Psoas muscle (tissue), 8 donors: Measurements from ENCODE around the gene FPGS. TPM values are rescaled to one million over a fixed set of nuclear protein-coding genes. Genes with fewer than 3 reads are reported as not detected.
A peak's percentile ranks its signal among the peaks of the same experiment; 100 is the strongest.

Source experiments
- ATAC-seq, 4 donors: fragments of 200-7000 bp; cut with Tn5 transposase; one replicate each; pipeline ENCODE4 v1.9.1; 2020; ENCODE audit warnings: moderate library complexity in 3 of 4, mild to moderate bottlenecking in 2 of 4
- DNase-seq, 2 donors: peaks; one replicate each; pipeline ENCODE4 v3.0.0-alpha.2; 2020
- H3K27ac ChIP-seq: fragments of 200-600 bp; one replicate; pipeline ENCODE4 v1.8.0; 2022
- H3K27me3 ChIP-seq, 3 donors: fragments of 200-600 bp in 1 of 3; one replicate each; pipeline versions ENCODE4 v1.6.1 to v1.8.0; 2013 to 2022; ENCODE audit warnings: low read length in 2 of 3, mild to moderate bottlenecking in 2 of 3, moderate library complexity in 1 of 3; ENCODE audit not compliant: insufficient read depth in 3 of 3
- H3K36me3 ChIP-seq, 2 donors: fragments of 200-600 bp in 1 of 2; one replicate each; pipeline versions ENCODE4 v1.6.1 to v1.8.0; 2013 to 2022; ENCODE audit warnings: low read depth in 1 of 2, mild to moderate bottlenecking in 1 of 2, moderate library complexity in 1 of 2; ENCODE audit not compliant: insufficient read depth in 1 of 2
- H3K4me1 ChIP-seq: fragments of 200-600 bp; one replicate; pipeline ENCODE4 v1.8.0; 2022
- H3K4me3 ChIP-seq: fragments of 200-600 bp; one replicate; pipeline ENCODE4 v1.8.0; 2022; ENCODE audit warnings: mild to moderate bottlenecking
- H3K9me3 ChIP-seq: fragments of 200-600 bp; one replicate; pipeline ENCODE4 v1.8.0; 2022
- CTCF ChIP-seq: fragments of 200-600 bp; IDR thresholded peaks from one replicate; pipeline ENCODE4 v1.8.0; 2022; ENCODE audit warnings: antibody characterized with exemption
- WGBS, 3 donors: extraction: QIAGEN DNeasy Blood & Tissue Kit; methylation state at CpG; one replicate each; pipeline versions ENCODE4 v1.1.6 to v1.1.7; 2013; 5-methylcytosine and 5-hydroxymethylcytosine counted together
- intact Hi-C, 2 donors: fragments of 100-400 bp; cut with DNase I; formaldehyde crosslinking; loops; one replicate each; pipeline versions ENCODE4 v1.11.0 to v1.14.2; 2022
- polyA plus RNA-seq, 3 donors: library from polyadenylated mRNA; stranded (reverse); fragments of 200-250 nt; gene quantifications; one replicate each; pipeline ENCODE4 v1.2.3, GENCODE V29; 2013
- total RNA-seq, 4 donors: library from RNA; stranded (reverse); fragmentation: NEBNext Ultra II Directional in 2 of 4; extraction: Animal tissue kit (Norgen Biotek cat#: 25700) in 2 of 4; gene quantifications; one replicate each; pipeline versions ENCODE4 v1.2.1 to v1.2.4, GENCODE V29; 2021 to 2023
- donor health status: healthy with polysubstance abuse.
- donor health status: DM: no; HTN: no; CAD: no; lungs with moderate emphysema.
- donor health status: Bipolar disorder and iron deficiency.
- donor health status: healthy.
- donor health status: DM: yes; HTN: yes; CAD: no.
- donor health status: DM: no; HTN: no; CAD: no.
- donor health status: DM: no; HTN: no; CAD: no.
- donor health status: DM: yes; HTN: yes; CAD: no.

Gene FPGS
- total and polyA plus RNA-seq, 7 donors = 21.9 to 61.9 (median 39.7) TPM

GRCh38 chr9:127810378-127811187, 7.9 kb downstream of the FPGS start:
- WGBS, 3 donors = 96 to 98% (median 96%) methylated on average over 10 of the region's 10 CpGs
- DNase-seq (no peak), ATAC-seq (no peak)
- TF ChIP-seq CTCF = no peak
- H3K4me1 ChIP-seq = peaks cover 8% of the 10 kb centered on the region
- no peaks in the 10 kb centered on the region for H3K9me3 ChIP-seq
- H3K4me3 ChIP-seq = no peak overlapping the region
- H3K27me3 ChIP-seq = no peaks in the 10 kb centered on the region
- peaks cover 3 to 96% of the 10 kb centered on the region in 2 donors for H3K36me3 ChIP-seq
- peak overlapping the region; percentile 27 for H3K27ac ChIP-seq
- intact Hi-C loops = no loop called here

DNA sequence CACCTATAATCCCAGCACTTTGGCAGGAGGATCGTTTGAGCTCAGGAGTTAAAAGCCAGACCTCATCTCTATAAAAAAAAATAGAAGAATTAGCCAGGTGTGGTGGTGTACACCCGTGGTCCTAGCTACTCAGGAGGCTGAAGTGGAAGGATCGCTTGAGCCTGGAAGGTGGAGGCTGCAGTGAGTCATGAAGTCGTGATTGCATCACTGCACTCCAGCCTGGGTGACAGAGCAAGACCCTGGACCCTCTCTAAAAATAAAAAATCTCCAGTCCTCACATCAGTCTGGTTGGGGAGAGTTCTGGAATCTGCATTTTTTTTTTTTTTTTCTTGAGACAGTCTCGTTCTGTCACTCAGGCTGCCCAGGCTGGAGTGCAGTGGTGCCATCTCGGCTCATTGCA, 9.3 kb downstream of the FPGS start:
- H3K9me3 ChIP-seq = no peaks in the 10 kb centered on the region
- 85% methylated on average over 6 of the region's 6 CpGs for WGBS, 3 donors
- peaks cover 3% of the 10 kb centered on the region for H3K4me1 ChIP-seq
- no peaks in the 10 kb centered on the region for H3K27me3 ChIP-seq
- ATAC-seq = no peak
- peak overlapping the region; percentile 53 for H3K27ac ChIP-seq
- H3K36me3 ChIP-seq = peaks cover 3 to 96% of the 10 kb centered on the region in 2 donors
- DNase-seq = no peak
- no peak overlapping the region for H3K4me3 ChIP-seq
- intact Hi-C loops = no loop called here
- no peak for TF ChIP-seq CTCF

DNA sequence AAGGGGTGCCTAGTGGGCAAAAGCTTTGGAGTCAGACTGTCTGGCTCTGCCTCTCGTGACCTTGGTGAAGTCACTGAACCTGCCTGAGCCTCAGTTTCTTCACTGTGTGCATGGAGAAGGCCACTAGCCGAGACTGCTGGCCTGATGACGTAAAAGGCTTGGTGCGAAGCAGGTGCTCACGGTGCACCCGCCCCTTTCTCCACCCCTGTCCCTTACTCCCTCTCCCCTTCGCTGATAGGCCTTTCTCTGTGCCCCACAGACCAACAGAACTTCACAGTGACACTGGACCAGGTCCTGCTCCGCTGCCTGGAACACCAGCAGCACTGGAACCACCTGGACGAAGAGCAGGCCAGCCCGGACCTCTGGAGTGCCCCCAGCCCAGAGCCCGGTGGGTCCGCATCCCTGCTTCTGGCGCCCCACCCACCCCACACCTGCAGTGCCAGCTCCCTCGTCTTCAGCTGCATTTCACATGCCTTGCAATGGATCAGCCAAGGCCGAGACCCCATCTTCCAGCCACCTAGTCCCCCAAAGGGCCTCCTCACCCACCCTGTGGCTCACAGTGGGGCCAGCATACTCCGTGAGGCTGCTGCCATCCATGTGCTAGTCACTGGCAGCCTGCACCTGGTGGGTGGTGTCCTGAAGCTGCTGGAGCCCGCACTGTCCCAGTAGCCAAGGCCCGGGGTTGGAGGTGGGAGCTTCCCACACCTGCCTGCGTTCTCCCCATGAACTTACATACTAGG, 10.4 kb downstream of the FPGS start:
- Histone ChIP-seq H3K36me3 (peaks cover 3 to 96% of the 10 kb centered on the region in 2 donors), H3K27me3 (no peaks in the 10 kb centered on the region), H3K27ac (no peak overlapping the region), H3K9me3 (no peaks in the 10 kb centered on the region), H3K4me3 (no peak overlapping the region), H3K4me1 (peaks cover 13% of the 10 kb centered on the region)
- intact Hi-C loops = no loop called here
- no peak for TF ChIP-seq CTCF
- DNase-seq (no peak), ATAC-seq (no peak)
- WGBS, 3 donors = 77 to 88% (median 82%) methylated on average over 19 of the region's 19 CpGs

DNA sequence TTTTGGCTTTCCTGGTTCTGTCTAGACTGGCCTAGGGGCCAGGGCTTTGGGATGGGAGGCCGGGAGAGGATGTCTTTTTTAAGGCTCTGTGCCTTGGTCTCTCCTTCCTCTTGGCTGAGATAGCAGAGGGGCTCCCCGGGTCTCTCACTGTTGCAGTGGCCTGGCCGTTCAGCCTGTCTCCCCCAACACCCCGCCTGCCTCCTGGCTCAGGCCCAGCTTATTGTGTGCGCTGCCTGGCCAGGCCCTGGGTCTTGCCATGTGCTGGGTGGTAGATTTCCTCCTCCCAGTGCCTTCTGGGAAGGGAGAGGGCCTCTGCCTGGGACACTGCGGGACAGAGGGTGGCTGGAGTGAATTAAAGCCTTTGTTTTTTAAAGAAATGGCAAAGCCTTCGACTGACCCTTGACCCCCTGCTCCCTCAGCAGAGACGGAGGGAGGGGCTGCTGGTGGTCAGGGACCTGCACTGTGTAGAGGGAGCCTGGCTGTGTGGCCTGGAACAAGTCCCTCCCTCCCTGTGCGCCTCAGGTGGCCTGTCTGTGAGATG, 11.1 kb downstream of the FPGS start:
- no peak for TF ChIP-seq CTCF
- Histone ChIP-seq H3K4me3 (no peak overlapping the region), H3K9me3 (no peaks in the 10 kb centered on the region), H3K36me3 (peaks cover 3 to 93% of the 10 kb centered on the region in 2 donors), H3K4me1 (peaks cover 19% of the 10 kb centered on the region), H3K27me3 (no peaks in the 10 kb centered on the region), H3K27ac (no peak overlapping the region)
- DNase-seq = no peak
- intact Hi-C loops = no loop called here
- 55 to 67% (median 61%) methylated on average over 9 of the region's 9 CpGs for WGBS, 3 donors
- ATAC-seq = no peak
